Heart left ventricle (tissue), 13 donors: ENCODE results near the gene SPATA24.

ENCODE experiments used
- POLR2A ChIP-seq, 2 donors: fragments of 450-650 bp; IDR thresholded peaks; one replicate each; pipeline ENCODE4 v1.6.1; 2017; ENCODE audit warnings: antibody characterized with exemption in 2 of 2, mild to moderate bottlenecking in 2 of 2, moderate library complexity in 2 of 2
- TF ChIP-seq, protein P1 (sequence below), 12 donors: fragments of 200-600 bp; sonication (generic) in 4 of 12; IDR thresholded peaks; one replicate each; pipeline versions ENCODE4 v1.5.0 to v1.8.0; 2018 to 2022; ENCODE audit warnings: antibody characterized with exemption in 12 of 12, mild to moderate bottlenecking in 5 of 12
- donor health status: ischemic (EF 13 %, LVEDD 7.1; RV severe dilation, severe dysfunction).
- donor health status: DM: no; HTN: yes; CAD: no.
- donor health status: DM: no; HTN: no; CAD: no.
- donor health status: ischemic (EF 25% LVEDD 6.9; RV normal size, moderate dysfunction).
- donor health status: ischemic (EF 25% LVEDD 5.7; RV mildly dilated, moderate dysfunction).
- donor health status: ischemic (EF 35%, LVEDD 5.7; RV mildly dilated, moderate dysfunction).
- donor health status: nonischemic (EF 11% LVEDD 7.7; RV severe dilation, severe dysfunction).
- donor health status: DM: yes; HTN: yes; CAD: no.
- donor health status: PGD.
- donor health status: ischemic (EF 29% LVEDD 5.4; RV normal size, mild dysfunction).
- donor health status: nonischemic (EF 23%, LVEDD 6.1; RV moderate dilation, normal function).

DNA sequence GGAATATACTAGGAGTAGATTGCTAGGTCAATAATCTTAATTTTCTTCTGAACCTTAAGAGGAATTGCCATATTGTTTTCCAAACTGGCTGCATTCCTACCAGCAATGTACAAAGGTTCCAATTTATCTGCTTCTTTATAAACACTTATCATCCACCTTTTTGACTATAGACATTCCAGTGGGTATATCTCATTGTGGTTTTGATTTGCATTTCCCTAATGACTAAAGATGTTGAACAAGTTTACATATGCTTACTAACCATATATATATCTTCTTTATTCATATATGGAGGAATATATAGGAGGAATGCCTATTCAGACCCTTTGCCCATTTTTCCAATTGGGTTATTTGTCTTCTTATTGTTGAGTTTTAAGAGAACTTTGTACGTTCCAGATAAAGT, 27.8 kb upstream of the SPATA24 start:
- no peak for TF ChIP-seq POLR2A (IDR thresholded peaks at IDR 0.05)
- TF ChIP-seq, protein P1, sequence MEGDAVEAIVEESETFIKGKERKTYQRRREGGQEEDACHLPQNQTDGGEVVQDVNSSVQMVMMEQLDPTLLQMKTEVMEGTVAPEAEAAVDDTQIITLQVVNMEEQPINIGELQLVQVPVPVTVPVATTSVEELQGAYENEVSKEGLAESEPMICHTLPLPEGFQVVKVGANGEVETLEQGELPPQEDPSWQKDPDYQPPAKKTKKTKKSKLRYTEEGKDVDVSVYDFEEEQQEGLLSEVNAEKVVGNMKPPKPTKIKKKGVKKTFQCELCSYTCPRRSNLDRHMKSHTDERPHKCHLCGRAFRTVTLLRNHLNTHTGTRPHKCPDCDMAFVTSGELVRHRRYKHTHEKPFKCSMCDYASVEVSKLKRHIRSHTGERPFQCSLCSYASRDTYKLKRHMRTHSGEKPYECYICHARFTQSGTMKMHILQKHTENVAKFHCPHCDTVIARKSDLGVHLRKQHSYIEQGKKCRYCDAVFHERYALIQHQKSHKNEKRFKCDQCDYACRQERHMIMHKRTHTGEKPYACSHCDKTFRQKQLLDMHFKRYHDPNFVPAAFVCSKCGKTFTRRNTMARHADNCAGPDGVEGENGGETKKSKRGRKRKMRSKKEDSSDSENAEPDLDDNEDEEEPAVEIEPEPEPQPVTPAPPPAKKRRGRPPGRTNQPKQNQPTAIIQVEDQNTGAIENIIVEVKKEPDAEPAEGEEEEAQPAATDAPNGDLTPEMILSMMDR (IDR thresholded peaks at IDR 0.05), result no peak
